Memory B cell (primary cell): ENCODE measurements around the gene PSMD13.
"Not testable (repeated sequence)": the region's sequence is repeated elsewhere in the genome, so short reads cannot be mapped to it uniquely, and the experiment has no call there.

Source experiments
- ATAC-seq: fragments of 150-1000 bp; cut with Tn5 transposase; 2 replicates; pipeline ENCODE4 v1.10.0; 2021; ENCODE audit warnings: low read depth, mild to moderate bottlenecking, moderate library complexity
- DNase-seq, 2 donors: peaks; one replicate each; pipeline ENCODE4 v3.0.0; 2022; ENCODE audit warnings: low spot score in 2 of 2
- H3K27ac Mint-ChIP-seq: one replicate; pipeline ENCODE4 v1.8.0; 2022; ENCODE audit warnings: mild to moderate bottlenecking, moderate library complexity, mixed read lengths
- H3K27me3 Mint-ChIP-seq: one replicate; pipeline ENCODE4 v1.8.0; 2022; ENCODE audit warnings: mixed read lengths
- H3K36me3 Mint-ChIP-seq: one replicate; pipeline ENCODE4 v1.8.0; 2022; ENCODE audit warnings: mild to moderate bottlenecking, mixed read lengths
- H3K4me1 Mint-ChIP-seq: one replicate; pipeline ENCODE4 v1.8.0; 2022; ENCODE audit warnings: mixed read lengths
- H3K4me3 Mint-ChIP-seq: one replicate; pipeline ENCODE4 v1.8.0; 2022; ENCODE audit warnings: mild to moderate bottlenecking, moderate library complexity, mixed read lengths
- H3K9me3 Mint-ChIP-seq: one replicate; pipeline ENCODE4 v1.8.0; 2022; ENCODE audit warnings: mixed read lengths

The PSMD13 gene

GRCh38 chr11:236774-237767 lies at the start of gene PSMD13:
Gene PSMD13 (plus strand): TSS chr11:236976. CDS start chr11:237050, 74 bp downstream.
- Mint-ChIP-seq H3K36me3 (peaks cover 11% of the 10 kb centered on the region), H3K4me1 (peaks cover 20% of the 10 kb centered on the region), H3K27me3 (no peaks in the 10 kb centered on the region), H3K9me3 (no peaks in the 10 kb centered on the region), H3K4me3 (peak within 1 kb of the TSS; percentile 93), H3K27ac (peak within 1 kb of the TSS; percentile 99)
- peak in 1 of 2 donors; percentile 79 for DNase-seq
- peak; percentile 82 for ATAC-seq

DNA sequence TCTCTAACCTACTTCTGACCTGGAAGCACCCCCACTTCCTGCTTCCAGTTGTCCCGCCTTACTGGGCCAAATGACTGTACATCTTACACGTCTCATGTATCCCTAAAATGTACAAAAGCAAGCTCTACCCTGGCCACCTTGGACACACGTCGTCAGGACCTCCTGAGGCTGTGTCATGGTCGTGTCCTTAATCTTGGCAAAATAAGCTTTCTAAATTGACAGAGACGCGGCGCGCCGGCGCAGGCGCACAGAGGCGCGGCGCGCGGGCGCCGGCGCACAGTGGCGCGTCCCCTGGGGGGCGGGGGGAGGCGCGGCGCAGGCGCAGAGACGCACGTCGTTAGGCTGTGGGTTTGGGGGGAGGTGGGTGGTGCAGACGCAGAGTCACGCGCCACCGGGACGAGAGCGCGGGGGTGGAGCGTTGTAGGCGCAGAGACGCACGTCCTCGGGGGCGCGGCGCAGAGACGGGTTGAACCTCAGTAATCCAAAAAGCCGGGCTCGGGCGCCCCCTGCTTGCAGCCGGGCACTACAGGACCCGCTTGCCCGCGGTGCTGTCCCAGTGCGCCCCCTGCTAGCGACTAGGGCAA lies 47.5 kb upstream of the PSMD13 start:
- not testable (repeated sequence) for H3K27ac Mint-ChIP-seq, H3K4me1 Mint-ChIP-seq, H3K27me3 Mint-ChIP-seq, H3K4me3 Mint-ChIP-seq, H3K36me3 Mint-ChIP-seq, H3K9me3 Mint-ChIP-seq
- ATAC-seq (peak; percentile 16), DNase-seq (peak in 1 of 2 donors; percentile 24)

DNA sequence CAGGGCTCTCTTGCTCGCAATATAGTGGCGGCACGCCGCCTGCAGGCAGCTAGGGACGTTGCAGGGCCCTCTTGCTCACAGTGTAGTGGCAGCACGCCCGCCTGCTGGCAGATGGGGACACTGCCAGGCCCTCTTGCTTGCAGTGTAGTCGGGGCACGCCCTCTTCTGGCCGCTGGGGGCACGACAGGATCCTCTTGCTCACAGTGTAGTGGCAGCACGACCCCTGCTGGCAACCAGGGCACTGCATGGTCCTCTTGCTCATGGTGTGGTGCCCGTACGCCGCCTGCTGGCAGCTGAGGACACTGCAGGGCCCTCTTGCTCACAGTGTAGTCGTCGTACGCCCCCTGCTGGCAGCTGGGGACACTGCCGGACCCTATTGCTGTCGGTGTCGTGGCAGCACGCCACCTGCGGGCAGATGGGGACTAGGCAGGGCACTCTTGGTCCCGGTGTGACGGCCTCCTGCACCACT lies 46.9 kb upstream of the PSMD13 start:
- peak; percentile 66 for ATAC-seq
- not testable (repeated sequence) for H3K9me3 Mint-ChIP-seq, H3K27ac Mint-ChIP-seq, H3K36me3 Mint-ChIP-seq, H3K4me1 Mint-ChIP-seq, H3K27me3 Mint-ChIP-seq, H3K4me3 Mint-ChIP-seq
- DNase-seq, result peak in 1 of 2 donors; percentile 18

- not testable (repeated sequence) for H3K9me3 Mint-ChIP-seq, H3K4me3 Mint-ChIP-seq, H3K27me3 Mint-ChIP-seq, H3K27ac Mint-ChIP-seq, DNase-seq, ATAC-seq, H3K36me3 Mint-ChIP-seq, H3K4me1 Mint-ChIP-seq
These were observed 46.2 kb upstream of the PSMD13 start for GRCh38 chr11:190546-190945.

DNA sequence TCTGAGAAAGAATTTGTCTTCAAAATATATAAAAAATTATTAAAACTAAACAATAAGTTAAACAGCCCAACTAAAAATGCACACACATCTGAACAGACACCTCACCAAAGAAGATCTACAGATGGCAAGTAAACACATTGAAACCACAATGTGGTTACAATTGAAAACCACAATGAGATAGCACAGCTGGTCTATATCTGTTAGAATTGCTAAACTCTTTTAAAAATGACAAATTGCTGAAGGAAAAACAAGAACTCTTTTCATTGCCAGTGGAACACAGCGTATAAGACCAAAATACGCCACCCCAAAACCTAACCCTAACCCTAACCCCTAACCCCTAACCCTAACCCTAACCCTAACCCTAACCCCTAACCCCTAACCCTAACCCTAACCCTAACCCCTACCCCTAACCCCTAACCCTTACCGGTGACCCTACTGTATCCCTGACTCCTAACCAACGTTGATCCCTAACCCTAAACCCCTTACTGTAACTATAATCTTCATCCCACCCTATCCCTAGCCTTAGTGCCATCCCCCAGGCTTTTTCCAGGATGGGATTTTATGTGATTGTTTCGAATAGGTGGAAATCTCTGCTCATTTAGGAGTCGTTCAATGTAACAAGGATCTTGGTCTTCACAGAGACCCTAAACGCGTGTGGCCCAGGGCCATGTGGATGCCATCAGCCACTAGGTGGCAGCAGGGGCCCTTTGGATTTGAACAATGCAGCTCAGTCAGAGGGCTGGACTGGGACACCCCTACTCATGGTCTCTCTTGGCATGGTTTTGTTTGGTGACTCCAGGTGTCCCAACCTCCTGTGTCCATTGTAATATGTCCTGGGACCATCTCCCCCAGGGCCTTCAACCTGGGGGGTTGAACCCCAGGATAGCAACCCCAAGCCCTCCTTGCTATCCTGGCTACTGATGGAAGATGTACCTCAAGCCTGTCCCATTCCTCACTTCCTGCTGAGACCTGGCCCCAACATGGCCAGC lies 45.0 kb upstream of the PSMD13 start:
- peak; percentile 53 to 54 for DNase-seq
- H3K27ac Mint-ChIP-seq, result not testable (repeated sequence)

DNA sequence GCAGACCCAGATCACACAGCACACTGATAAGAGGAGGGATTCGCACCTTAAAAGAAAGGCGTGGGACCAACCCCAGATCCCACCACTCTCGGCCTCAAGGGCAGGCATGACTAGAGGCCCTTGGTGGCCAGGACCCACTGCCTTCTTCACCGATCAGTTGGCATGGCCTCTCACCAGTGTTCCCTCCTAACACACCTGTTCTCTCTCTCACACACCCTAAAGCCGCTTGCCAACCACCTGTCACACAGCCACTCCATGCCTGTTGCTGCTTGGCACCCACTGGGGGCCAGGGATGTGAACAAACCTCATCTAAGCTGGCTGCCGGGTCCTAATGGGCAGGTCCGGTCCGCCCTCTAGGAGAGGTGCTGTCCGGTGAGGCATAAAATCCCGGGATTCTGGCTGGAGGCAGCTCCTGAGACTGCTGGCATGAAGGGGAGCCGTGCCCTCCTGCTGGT lies 44.1 kb upstream of the PSMD13 start, which contains the start of gene SCGB1C1:
Gene SCGB1C1 (plus strand): TSS at position 405 of the 455 bp plus-strand sequence. CDS start 22 bp downstream, at position 427.
- H3K27me3 Mint-ChIP-seq, DNase-seq, H3K36me3 Mint-ChIP-seq, H3K4me3 Mint-ChIP-seq, ATAC-seq, H3K9me3 Mint-ChIP-seq, H3K27ac Mint-ChIP-seq, H3K4me1 Mint-ChIP-seq: not testable (repeated sequence)

More for the DNA sequence above, 45.0 kb upstream of the PSMD13 start:
- H3K36me3 Mint-ChIP-seq, H3K9me3 Mint-ChIP-seq, H3K27me3 Mint-ChIP-seq, H3K4me3 Mint-ChIP-seq, H3K4me1 Mint-ChIP-seq: not testable (repeated sequence)
- ATAC-seq, result peak; percentile 75

DNA sequence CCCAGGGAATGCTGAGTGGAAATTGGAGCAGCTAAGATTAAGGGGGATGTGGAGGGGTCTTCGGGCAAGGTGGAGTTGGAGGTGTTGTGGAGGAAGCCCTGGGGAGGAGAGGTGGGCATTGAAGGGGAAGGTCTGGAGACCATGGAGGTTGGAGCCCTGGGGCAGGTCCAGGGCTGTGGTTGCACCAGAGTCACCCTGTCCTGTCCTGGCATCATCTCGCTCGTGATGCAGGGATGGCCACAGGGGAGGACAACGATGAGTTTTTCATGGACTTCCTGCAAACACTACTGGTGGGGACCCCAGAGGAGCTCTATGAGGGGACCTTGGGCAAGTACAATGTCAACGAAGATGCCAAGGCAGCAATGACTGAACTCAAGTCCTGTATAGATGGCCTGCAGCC lies 43.3 kb upstream of the PSMD13 start:
- H3K4me1 Mint-ChIP-seq, H3K36me3 Mint-ChIP-seq, ATAC-seq: not testable (repeated sequence)

GRCh38 chr11:196786-197731 lies 39.7 kb upstream of the PSMD13 start:
- H3K36me3 Mint-ChIP-seq, result peaks cover 2% of the 10 kb centered on the region
- no peaks in the 10 kb centered on the region for H3K9me3 Mint-ChIP-seq
- no peaks in the 10 kb centered on the region for H3K27me3 Mint-ChIP-seq
- no peak overlapping the region for H3K4me3 Mint-ChIP-seq
- no peak for DNase-seq
- no peak overlapping the region for H3K27ac Mint-ChIP-seq
- H3K4me1 Mint-ChIP-seq, result peaks cover 4% of the 10 kb centered on the region
- no peak for ATAC-seq

More for the DNA sequence above, 43.3 kb upstream of the PSMD13 start:
- not testable (repeated sequence) for H3K9me3 Mint-ChIP-seq, DNase-seq, H3K27me3 Mint-ChIP-seq, H3K27ac Mint-ChIP-seq, H3K4me3 Mint-ChIP-seq

GRCh38 chr11:197741-198235 lies 39.0 kb upstream of the PSMD13 start:
- no peak for DNase-seq
- H3K4me3 Mint-ChIP-seq, result no peak overlapping the region
- no peaks in the 10 kb centered on the region for H3K9me3 Mint-ChIP-seq
- H3K27me3 Mint-ChIP-seq, result no peaks in the 10 kb centered on the region
- H3K4me1 Mint-ChIP-seq, result peaks cover 7% of the 10 kb centered on the region
- ATAC-seq, result no peak
- H3K36me3 Mint-ChIP-seq, result peaks cover 2% of the 10 kb centered on the region
- no peak overlapping the region for H3K27ac Mint-ChIP-seq

DNA sequence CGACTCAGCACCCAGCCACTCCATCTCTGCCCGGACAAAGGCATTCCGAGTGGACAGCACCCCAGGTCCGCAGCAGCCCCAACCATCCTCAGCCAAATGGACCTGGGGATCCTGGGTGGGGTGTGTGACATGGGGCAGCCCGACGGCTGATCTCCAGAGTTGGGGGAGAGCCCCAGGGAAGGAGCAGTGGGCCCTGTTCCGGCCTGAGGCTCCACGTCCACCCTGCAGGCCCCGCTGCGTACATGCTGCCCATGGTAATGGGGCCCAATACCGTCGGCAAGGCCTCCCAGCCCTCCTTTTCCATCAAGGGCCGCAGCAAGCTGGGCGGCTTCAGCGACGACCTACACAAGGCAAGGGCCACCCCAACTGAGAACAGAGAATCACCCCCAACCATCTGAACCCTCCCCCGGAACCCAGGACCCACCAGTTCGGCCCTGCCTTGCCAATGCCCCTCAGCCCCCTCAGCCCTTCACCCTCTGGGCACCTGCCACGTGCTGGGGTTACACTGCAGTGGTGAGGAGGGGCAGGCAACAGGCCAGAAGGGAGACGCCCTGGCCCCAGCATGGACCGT lies 38.5 kb upstream of the PSMD13 start:
- H3K36me3 Mint-ChIP-seq, result peaks cover 7% of the 10 kb centered on the region
- ATAC-seq, result no peak
- no peak for DNase-seq
- H3K4me3 Mint-ChIP-seq, result no peak overlapping the region
- peaks cover 8% of the 10 kb centered on the region for H3K4me1 Mint-ChIP-seq
- no peaks in the 10 kb centered on the region for H3K9me3 Mint-ChIP-seq
- no peaks in the 10 kb centered on the region for H3K27me3 Mint-ChIP-seq
- no peak overlapping the region for H3K27ac Mint-ChIP-seq

DNA sequence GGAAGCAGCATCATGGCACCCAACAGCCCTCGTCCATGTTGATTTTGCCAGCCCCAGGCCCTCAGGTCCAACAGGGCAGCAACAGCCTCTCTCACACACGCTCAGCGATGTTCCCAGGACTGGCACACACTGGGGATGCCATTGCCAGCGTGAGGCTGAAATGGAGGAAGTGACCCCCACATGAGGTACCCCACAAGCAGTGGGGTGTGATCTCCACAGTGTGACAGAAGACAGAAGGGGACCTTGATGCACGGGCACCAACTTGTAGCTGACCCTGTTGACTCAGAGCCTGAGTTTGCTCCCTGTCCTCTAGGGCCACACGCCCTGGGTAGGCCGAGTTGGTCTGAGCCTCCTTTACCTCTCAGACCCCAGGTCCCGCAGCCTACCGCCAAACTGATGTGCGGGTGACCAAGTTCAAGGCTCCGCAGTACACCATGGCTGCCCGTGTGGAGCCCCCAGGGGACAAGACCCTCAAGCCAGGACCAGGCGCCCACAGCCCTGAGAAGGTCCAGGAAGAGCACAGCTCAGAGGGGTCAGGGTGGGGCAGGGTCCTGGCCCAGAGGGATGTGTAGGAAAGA lies 37.7 kb upstream of the PSMD13 start:
- Mint-ChIP-seq H3K27me3 (no peaks in the 10 kb centered on the region), H3K9me3 (no peaks in the 10 kb centered on the region), H3K4me1 (peaks cover 16% of the 10 kb centered on the region), H3K36me3 (peaks cover 14% of the 10 kb centered on the region), H3K27ac (no peak overlapping the region), H3K4me3 (no peak overlapping the region)
- DNase-seq, result no peak
- ATAC-seq, result no peak

DNA sequence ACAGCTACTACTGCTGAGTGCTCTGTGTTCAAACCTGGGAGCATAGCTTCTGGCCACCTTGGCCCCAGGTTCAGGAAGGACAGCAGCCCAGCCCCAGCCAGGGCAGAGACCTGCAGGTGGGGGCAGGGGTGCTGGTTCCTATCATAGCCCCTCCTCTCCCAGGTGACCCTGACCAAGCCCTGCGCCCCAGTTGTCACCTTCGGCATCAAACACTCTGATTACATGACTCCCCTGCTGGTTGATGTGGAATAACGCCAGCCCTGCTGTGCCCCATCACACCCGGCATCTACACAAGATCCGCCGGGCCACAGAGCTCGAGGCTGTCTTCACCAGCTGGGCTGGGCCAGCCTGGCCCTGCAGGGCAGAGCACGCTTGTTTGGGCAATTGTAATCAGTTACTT lies 37.0 kb upstream of the PSMD13 start:
- H3K27ac Mint-ChIP-seq, result no peak overlapping the region

More for the DNA sequence above, 37.0 kb upstream of the PSMD13 start:
- Mint-ChIP-seq H3K4me3 (no peak overlapping the region), H3K4me1 (peaks cover 16% of the 10 kb centered on the region), H3K9me3 (no peaks in the 10 kb centered on the region), H3K36me3 (peaks cover 14% of the 10 kb centered on the region), H3K27me3 (no peaks in the 10 kb centered on the region)
- DNase-seq (no peak), ATAC-seq (no peak)
